KMS-11 (cell line): ENCODE results near the gene MSANTD3.

ENCODE experiments used
- H2AFZ ChIP-seq: fragments of 200-600 bp; sonication (generic); 2 replicates; pipeline ENCODE4 v1.6.1; 2016; ENCODE audit warnings: antibody characterized with exemption, mixed run types, low read depth
- H3K27ac ChIP-seq: fragments of 200-600 bp; sonication (generic); 2 replicates; pipeline ENCODE4 v1.6.1; 2016; ENCODE audit warnings: mild to moderate bottlenecking, mixed run types
- H3K27me3 ChIP-seq: fragments of 200-600 bp; sonication (generic); 2 replicates; pipeline ENCODE4 v1.6.1; 2017; ENCODE audit warnings: mild to moderate bottlenecking, low read depth, mixed run types, moderate library complexity; ENCODE audit not compliant: insufficient read depth
- H3K36me3 ChIP-seq: fragments of 200-600 bp; sonication (generic); 2 replicates; pipeline ENCODE4 v1.6.1; 2017; ENCODE audit warnings: mild to moderate bottlenecking, mixed run types; ENCODE audit not compliant: insufficient read depth
- H3K4me1 ChIP-seq: fragments of 200-600 bp; sonication (generic); 2 replicates; pipeline ENCODE4 v1.6.1; 2016; ENCODE audit warnings: mild to moderate bottlenecking, low read depth, mixed run types; ENCODE audit not compliant: poor library complexity, severe bottlenecking
- H3K4me2 ChIP-seq: fragments of 200-600 bp; sonication (generic); 2 replicates; pipeline ENCODE4 v1.7.0; 2016; ENCODE audit warnings: mild to moderate bottlenecking, mixed run types
- H3K4me3 ChIP-seq: fragments of 200-600 bp; sonication (generic); IDR thresholded peaks from 2 replicates; pipeline ENCODE4 v1.6.1; 2017; ENCODE audit warnings: low read depth, low read length, mixed read lengths; ENCODE audit not compliant: insufficient read depth
- H3K79me2 ChIP-seq: fragments of 200-600 bp; sonication (generic); 2 replicates; pipeline ENCODE4 v1.6.1; 2016; ENCODE audit warnings: low read depth, mixed run types; ENCODE audit not compliant: insufficient read depth
- H3K9ac ChIP-seq: fragments of 200-600 bp; sonication (generic); 2 replicates; pipeline ENCODE4 v1.6.1; 2016; ENCODE audit warnings: mild to moderate bottlenecking, mixed run types
- H4K20me1 ChIP-seq: fragments of 200-600 bp; sonication (generic); 2 replicates; pipeline ENCODE4 v1.6.1; 2016; ENCODE audit warnings: mild to moderate bottlenecking, mixed run types; ENCODE audit not compliant: insufficient read depth
- CTCF ChIP-seq: fragments of 200-600 bp; sonication (generic); conservative IDR thresholded peaks from 2 replicates; pipeline ENCODE4 v1.6.1; 2017; ENCODE audit warnings: low read depth, mild to moderate bottlenecking, antibody characterized with exemption, low read length, moderate library complexity, mixed read lengths

The MSANTD3 gene

DNA sequence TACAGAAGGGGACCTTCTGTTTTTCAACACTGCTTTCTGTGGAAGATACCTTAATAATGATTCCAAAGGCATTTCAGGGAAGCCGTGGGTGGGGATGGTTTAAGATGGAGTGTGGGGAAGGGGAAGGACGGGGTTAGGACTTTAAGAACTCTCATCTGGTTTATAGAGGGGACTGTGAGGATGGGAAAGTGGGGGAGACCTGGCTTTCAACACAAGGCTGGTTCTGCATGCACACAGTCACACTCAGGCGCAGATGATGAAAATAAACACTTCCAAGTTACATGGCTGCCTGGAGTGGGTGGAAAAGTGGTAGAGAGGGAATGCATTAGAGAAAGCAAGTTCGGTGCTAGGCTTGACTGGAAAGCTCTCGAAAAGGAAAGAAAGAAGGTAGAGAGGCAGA, 4.9 kb downstream of the MSANTD3 start:
- Histone ChIP-seq H3K4me1 (peaks cover 8% of the 10 kb centered on the region), H3K79me2 (peaks cover 9% of the 10 kb centered on the region; the same call in 1 of the 2 replicates), H3K27me3 (no peaks in the 10 kb centered on the region), H3K9ac (no peak overlapping the region), H3K27ac (no peak overlapping the region), H2AFZ (no peak overlapping the region), H3K4me2 (no peak overlapping the region), H4K20me1 (no peaks in the 10 kb centered on the region), H3K4me3 (no peak overlapping the region), H3K36me3 (no peaks in the 10 kb centered on the region)
- no peak for TF ChIP-seq CTCF

DNA sequence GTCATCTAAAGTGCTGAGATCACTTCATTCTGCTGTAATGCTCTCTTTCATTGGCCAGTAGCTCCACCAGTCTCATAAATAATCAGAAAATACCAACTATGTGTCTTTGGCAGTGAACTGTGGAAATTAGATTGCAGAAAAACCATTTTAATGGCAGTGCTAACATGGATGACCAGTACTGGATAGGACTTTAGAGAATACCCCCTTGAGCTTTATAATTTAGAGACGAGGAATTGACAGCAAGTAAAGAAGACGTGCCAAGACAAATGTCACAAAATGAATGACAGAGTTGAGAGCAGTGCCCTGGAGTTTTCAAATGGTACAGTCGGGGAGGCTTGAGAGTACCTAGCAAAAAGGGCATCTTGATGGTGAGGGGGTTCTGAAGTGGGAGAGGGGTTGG, 5.8 kb downstream of the MSANTD3 start:
- Histone ChIP-seq H4K20me1 (no peaks in the 10 kb centered on the region), H3K4me1 (peaks cover 8% of the 10 kb centered on the region), H3K79me2 (peaks cover 9% of the 10 kb centered on the region; the same call in 1 of the 2 replicates), H3K27me3 (no peaks in the 10 kb centered on the region), H3K4me2 (no peak overlapping the region), H3K27ac (no peak overlapping the region), H3K4me3 (no peak overlapping the region), H3K9ac (no peak overlapping the region), H3K36me3 (no peaks in the 10 kb centered on the region), H2AFZ (no peak overlapping the region)
- no peak for TF ChIP-seq CTCF

DNA sequence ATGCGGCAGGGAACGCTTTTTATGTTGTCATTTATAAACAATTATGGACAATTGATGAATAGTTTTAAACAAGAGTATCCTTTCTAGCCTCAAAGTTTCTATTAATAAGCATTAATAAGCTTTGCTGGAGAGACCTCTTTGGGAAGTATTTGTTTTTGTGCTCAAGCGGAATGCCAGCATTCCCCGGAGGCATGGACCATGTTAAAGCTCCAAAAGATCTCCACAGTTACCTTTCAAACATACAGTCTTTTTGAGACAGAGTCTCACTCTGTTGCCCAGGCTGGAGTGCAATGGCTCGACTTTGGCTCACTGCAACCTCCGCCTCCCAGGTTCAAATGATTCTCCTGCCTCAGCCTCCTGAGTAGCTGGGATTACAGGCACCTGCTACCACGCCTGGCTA, 9.6 kb downstream of the MSANTD3 start:
- Histone ChIP-seq H3K9ac (no peak overlapping the region), H3K4me2 (no peak overlapping the region), H3K36me3 (no peaks in the 10 kb centered on the region), H4K20me1 (no peaks in the 10 kb centered on the region), H3K4me3 (no peak overlapping the region), H3K4me1 (no peaks in the 10 kb centered on the region), H3K79me2 (peaks cover 5% of the 10 kb centered on the region; the same call in 1 of the 2 replicates), H2AFZ (no peak overlapping the region), H3K27me3 (no peaks in the 10 kb centered on the region), H3K27ac (no peak overlapping the region)
- no peak for TF ChIP-seq CTCF

GRCh38 chr9:100437860-100438805, 11.2 kb downstream of the MSANTD3 start:
- Histone ChIP-seq H3K4me3 (no peak overlapping the region), H3K79me2 (peaks cover 5% of the 10 kb centered on the region; the same call in 1 of the 2 replicates), H3K4me1 (no peaks in the 10 kb centered on the region), H3K27ac (no peak overlapping the region), H2AFZ (no peak overlapping the region), H3K4me2 (no peak overlapping the region), H3K27me3 (no peaks in the 10 kb centered on the region), H3K36me3 (no peaks in the 10 kb centered on the region), H4K20me1 (no peaks in the 10 kb centered on the region), H3K9ac (no peak overlapping the region)
- peak; percentile 93 for TF ChIP-seq CTCF
